Suprapubic skin (tissue), 4 donors: ENCODE data around the gene DKK3.

Experiments
- CTCF ChIP-seq, 2 donors: fragments of 200-600 bp in 1 of 2; fragments of 450-650 bp in 1 of 2; sonication (generic) in 1 of 2; IDR thresholded peaks; one replicate each; pipeline ENCODE4 v1.5.1; 2016 to 2019; ENCODE audit warnings: antibody characterized with exemption in 2 of 2, mild to moderate bottlenecking in 1 of 2, moderate library complexity in 1 of 2
- EP300 ChIP-seq: sonication (generic); formaldehyde crosslinking; IDR thresholded peaks from one replicate; pipeline ENCODE4 v1.6.1; 2017; ENCODE audit warnings: antibody characterized with exemption
- POLR2A ChIP-seq, 2 donors: fragments of 450-650 bp; IDR thresholded peaks; one replicate each; pipeline ENCODE4 v1.6.1; 2017; ENCODE audit warnings: antibody characterized with exemption in 2 of 2, mild to moderate bottlenecking in 2 of 2, moderate library complexity in 2 of 2
- POLR2AphosphoS5 ChIP-seq, 3 donors: sonication (generic); formaldehyde crosslinking; IDR thresholded peaks; one replicate each; pipeline ENCODE4 v1.6.1; 2017; ENCODE audit warnings: antibody characterized with exemption in 3 of 3

DNA sequence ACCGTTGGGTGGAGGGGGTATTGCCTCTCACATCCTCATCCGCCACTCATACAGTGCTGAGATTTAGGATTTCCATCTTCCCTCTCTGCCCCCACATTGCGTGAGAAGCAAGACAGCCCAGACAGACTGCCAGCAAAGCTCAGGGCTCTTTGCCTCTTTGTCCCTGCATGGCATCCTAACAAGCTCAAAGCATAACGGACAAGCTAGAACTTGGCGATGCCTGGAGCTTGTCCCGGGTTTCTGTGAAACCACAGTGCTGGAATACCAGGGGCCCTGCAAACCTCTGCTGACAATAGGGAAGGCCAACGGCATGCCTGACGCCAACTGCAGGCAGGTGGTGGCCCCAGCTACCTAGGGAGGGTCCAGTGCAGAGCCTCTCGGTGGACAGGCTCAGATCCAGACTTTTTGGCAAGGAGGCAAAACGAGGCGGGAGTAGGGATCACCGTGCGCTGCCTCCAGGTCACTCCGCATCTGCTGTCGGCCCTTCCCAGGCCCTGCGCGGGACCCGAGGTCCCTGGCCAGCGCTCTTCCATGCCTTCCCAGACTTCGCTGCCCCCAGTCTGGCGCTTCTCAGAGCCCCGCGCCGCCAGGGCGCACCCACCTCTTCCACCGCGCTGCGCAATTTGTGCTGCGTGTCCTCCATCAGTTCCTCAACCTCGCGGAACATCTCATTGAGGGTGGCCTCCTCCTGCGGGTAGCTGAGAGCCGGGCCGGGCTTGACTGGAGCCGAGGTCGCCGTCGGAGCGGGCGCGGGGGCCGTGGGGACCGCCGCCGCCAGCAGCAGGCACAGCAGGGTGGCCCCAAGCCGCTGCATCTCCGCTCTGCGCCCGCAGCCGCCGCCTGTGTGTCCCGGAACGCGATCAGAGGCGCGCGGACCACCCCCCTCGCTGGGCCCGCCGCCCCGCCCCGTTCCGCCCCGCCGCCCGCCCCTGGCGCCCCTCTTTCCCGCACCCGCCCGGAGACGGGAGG is at the start of gene DKK3:
- no peak for TF ChIP-seq CTCF (IDR thresholded peaks at IDR 0.05)
- no peak for TF ChIP-seq POLR2A (IDR thresholded peaks at IDR 0.05)
- TF ChIP-seq POLR2AphosphoS5 (IDR thresholded peaks at IDR 0.05): no peak
- no peak for TF ChIP-seq EP300
